K562 (cell line): ENCODE data around the gene OR52E2. TPM values are rescaled to one million over a fixed set of nuclear protein-coding genes. Genes with fewer than 3 reads are reported as not detected.

Source experiments
- ATAC-seq: fragments of 200-7000 bp; cut with Tn5 transposase; 3 replicates; pipeline ENCODE4 v1.9.1; 2020; ENCODE audit warnings: moderate library complexity
- BruUV-seq: library from RNA; stranded (reverse); fragments of 400-500 nt; replicated peaks from 2 replicates; lab custom pipeline; 2021; lab: Mats Ljungman, UMichigan
- CTCF ChIA-PET: fragments of 300-600 bp; formaldehyde crosslinking; extraction: SDS; loops from one replicate; lab custom pipeline; 2021; ENCODE audit warnings: low intra/inter-chr PET ratio; lab: Yijun Ruan, JAX
- POLR2A ChIA-PET: fragments of 300-600, 350-650 bp; sonication (Branson Sonifier 250); formaldehyde crosslinking; extraction: SDS; loops from one replicate; lab custom pipeline; 2021; ENCODE audit warnings: antibody characterized with exemption, inconsistent platforms; lab: Yijun Ruan, JAX
- DNase-seq, 4 experiments: peaks; one replicate each; pipeline versions ENCODE4 v3.0.0 to v3.0.0-alpha.2; 2011 to 2018; ENCODE audit warnings: low spot score in 3 of 4, mixed read lengths in 3 of 4; ENCODE audit errors: extremely low read depth in 1 of 4
- FAIRE-seq: peaks from 2 replicates; lab custom pipeline; 2011; peaks lifted over from hg19 to GRCh38; lab: Jason Lieb, UNC
- H2AFZ ChIP-seq: 2 replicates; pipeline ENCODE4 v1.6.0; 2011; ENCODE audit warnings: low read depth, low read length, control low read depth, inconsistent platforms
- H3K27ac ChIP-seq: fragments of 200-600 bp; 3 replicates; pipeline ENCODE4 v1.8.0; 2011; ENCODE audit warnings: low read depth, mild to moderate bottlenecking, control low read depth, inconsistent platforms, low read length, moderate library complexity, mixed read lengths; ENCODE audit errors: extremely low read depth
- H3K27me3 ChIP-seq, 2 experiments: fragments of 300-600 bp in 1 of 2; 2 replicates in 1 of 2; 3 replicates in 1 of 2; pipeline versions ENCODE4 v1.6.0 to v1.8.0; 2011; ENCODE audit warnings: inconsistent platforms in 2 of 2, low read length in 2 of 2, mild to moderate bottlenecking in 1 of 2, mixed read lengths in 1 of 2, moderate library complexity in 1 of 2; ENCODE audit not compliant: control insufficient read depth in 2 of 2, insufficient read depth in 2 of 2
- H3K36me3 ChIP-seq: fragments of 300-600 bp; 3 replicates; pipeline ENCODE4 v1.8.0; 2011; ENCODE audit warnings: mild to moderate bottlenecking, low read length, inconsistent platforms; ENCODE audit not compliant: control insufficient read depth, insufficient read depth
- H3K4me1 ChIP-seq, 2 experiments: fragments of 200-600 bp in 1 of 2; replicated peaks in 1 of 2; 2 replicates in 1 of 2; 3 replicates in 1 of 2; pipeline versions ENCODE4 v1.5.1 to v1.8.0; 2011; ENCODE audit warnings: inconsistent platforms in 2 of 2, low read length in 2 of 2, mild to moderate bottlenecking in 1 of 2, mixed read lengths in 1 of 2, moderate library complexity in 1 of 2; ENCODE audit not compliant: control insufficient read depth in 2 of 2, insufficient read depth in 2 of 2
- H3K4me2 ChIP-seq: 2 replicates; pipeline ENCODE4 v1.6.1; 2011; ENCODE audit warnings: low read length, control low read depth, inconsistent platforms, mixed read lengths; ENCODE audit not compliant: insufficient read depth
- H3K4me3 ChIP-seq: fragments of 200-600 bp; sonication (generic), shearing (Covaris generic); 2 replicates; pipeline ENCODE4 v1.5.1; 2016; ENCODE audit warnings: control low read depth, inconsistent platforms
- H3K79me2 ChIP-seq: fragments of 200-600 bp; 3 replicates; pipeline ENCODE4 v1.8.0; 2011; ENCODE audit warnings: low read length, inconsistent platforms; ENCODE audit not compliant: control insufficient read depth, insufficient read depth
- H3K9ac ChIP-seq, 2 experiments: 2 replicates each; pipeline versions ENCODE4 v1.6.0 to v1.6.1; 2011; ENCODE audit warnings: low read depth in 2 of 2, low read length in 2 of 2, control low read depth in 1 of 2, inconsistent platforms in 1 of 2, mild to moderate bottlenecking in 1 of 2, mixed read lengths in 1 of 2; ENCODE audit not compliant: insufficient read depth in 1 of 2
- H3K9me1 ChIP-seq: one replicate; pipeline ENCODE4 v1.6.0; 2011; ENCODE audit warnings: inconsistent platforms, mild to moderate bottlenecking, low read length, moderate library complexity; ENCODE audit not compliant: control insufficient read depth, insufficient read depth
- H3K9me3 ChIP-seq: replicated peaks from 2 replicates; pipeline ENCODE4 v1.5.1; 2011; ENCODE audit warnings: low read depth, low read length, inconsistent platforms; ENCODE audit not compliant: control insufficient read depth, insufficient read depth
- H4K20me1 ChIP-seq: replicated peaks from 2 replicates; pipeline ENCODE4 v1.6.1; 2011; ENCODE audit warnings: low read length, inconsistent platforms, mixed read lengths; ENCODE audit not compliant: control insufficient read depth, insufficient read depth
- C11orf30 ChIP-seq: fragments of 450-650 bp; IDR thresholded peaks from 2 replicates; pipeline ENCODE4 v1.6.1; 2016; ENCODE audit warnings: low read depth, mild to moderate bottlenecking
- JUN ChIP-seq, 2 experiments: sonication (generic) in 1 of 2; formaldehyde crosslinking in 1 of 2; IDR thresholded peaks; 2 replicates each; pipeline versions ENCODE4 v1.6.1 to v1.8.0; 2012 to 2022; ENCODE audit warnings: borderline replicate concordance in 2 of 2, mild to moderate bottlenecking in 2 of 2, improper control_type of control experiment in 1 of 2, low read depth in 1 of 2, low read length in 1 of 2, missing genetic modification reagents in 1 of 2
- MAFF ChIP-seq: IDR thresholded peaks from 2 replicates; pipeline ENCODE4 v1.6.1; 2012; ENCODE audit warnings: low read length, improper control_type of control experiment
- MAFG ChIP-seq: fragments of 450-650 bp; conservative IDR thresholded peaks from 2 replicates; pipeline ENCODE4 v1.6.1; 2016; ENCODE audit warnings: missing genetic modification characterization, missing compliant biosample characterization
- MAFK ChIP-seq: IDR thresholded peaks from 2 replicates; pipeline ENCODE4 v1.6.1; 2011; ENCODE audit warnings: low read length, improper control_type of control experiment
- PPARD ChIP-seq: fragments of 250-450 bp; sonication (Bioruptor Pico); IDR thresholded peaks from 2 replicates; pipeline ENCODE4 v1.8.0; 2022; ENCODE audit warnings: inconsistent platforms, mild to moderate bottlenecking, moderate library complexity
- SMAD2 ChIP-seq: fragments of 150-350 bp; IDR thresholded peaks from 2 replicates; pipeline ENCODE4 v1.6.1; 2014; ENCODE audit warnings: low read depth, mild to moderate bottlenecking, low read length
- THRAP3 ChIP-seq: fragments of 450-650 bp; IDR thresholded peaks from 2 replicates; pipeline ENCODE4 v1.6.1; 2016; ENCODE audit warnings: mild to moderate bottlenecking, inconsistent platforms, borderline replicate concordance
- ZNF316 ChIP-seq: fragments of 450-650 bp; IDR thresholded peaks from 2 replicates; pipeline ENCODE4 v1.6.1; 2016
- ZNF644 ChIP-seq: fragments of 200-800 bp; sonication (Bioruptor generic); IDR thresholded peaks from 2 replicates; pipeline ENCODE4 v1.6.1; 2016; ENCODE audit warnings: low read depth, missing genetic modification characterization, missing compliant biosample characterization
- WGBS: fragments of 100-300 bp; shearing (Covaris generic); methylation state at CpG from one replicate; pipeline ENCODE4 v1.1.6; 2016; ENCODE audit warnings: low coverage, mixed read lengths; ENCODE audit not compliant: insufficient coverage; ENCODE audit errors: missing lambda C conversion rate; 5-methylcytosine and 5-hydroxymethylcytosine counted together
- in situ Hi-C: fragments of 300-500 bp; cut with MboI; formaldehyde crosslinking; loops from 4 replicates; pipeline ENCODE4 v1.15.0; 2018; ENCODE audit warnings: inconsistent platforms, mixed read lengths
- intact Hi-C: fragments of 100-400 bp; cut with micrococcal nuclease; formaldehyde crosslinking; loops from 2 replicates; pipeline ENCODE4 v1.14.2; 2022
- polyA plus RNA-seq, 8 experiments: library from polyadenylated mRNA; depleted of rRNA in 4 of 8; stranded (reverse) in 5 of 8; unstranded in 3 of 8; fragments of >200 nt; fragmentation: Nextera tagmentation in 2 of 8; fragmentation: Illumina TruSeq in 1 of 8; extraction: Ambion mirVana in 2 of 8; extraction: Trizol in 1 of 8; gene quantifications; 2 replicates each; pipeline versions ENCODE4 v1.2.1 to v1.2.3, GENCODE V29; 2011 to 2014; ENCODE audit warnings: inconsistent platforms in 1 of 8, missing spikeins in 1 of 8
- total RNA-seq, 7 experiments: library from RNA; depleted of rRNA in 6 of 7; stranded (reverse); fragments of >200 nt in 6 of 7; fragmentation: Illumina TruSeq in 2 of 7; extraction: Trizol in 2 of 7; gene quantifications; 2 replicates each; pipeline versions ENCODE4 v1.2.1 to v1.2.3, GENCODE V29; 2011 to 2021; ENCODE audit warnings: low replicate concordance in 1 of 7
- TF ChIP-seq, protein P1 (sequence below), 2 experiments: fragments of 150-350 bp in 1 of 2; IDR thresholded peaks; 2 replicates each; pipeline ENCODE4 v1.6.1; 2012 to 2016; ENCODE audit warnings: low read depth in 2 of 2, low read length in 2 of 2, mild to moderate bottlenecking in 1 of 2, moderate library complexity in 1 of 2

OR52E2 gene
- total and polyA plus RNA-seq, 9 of the 15 experiments (the other 6 are each of a cell fraction or from before 2014, with no cell fraction given), result not detected

DNA sequence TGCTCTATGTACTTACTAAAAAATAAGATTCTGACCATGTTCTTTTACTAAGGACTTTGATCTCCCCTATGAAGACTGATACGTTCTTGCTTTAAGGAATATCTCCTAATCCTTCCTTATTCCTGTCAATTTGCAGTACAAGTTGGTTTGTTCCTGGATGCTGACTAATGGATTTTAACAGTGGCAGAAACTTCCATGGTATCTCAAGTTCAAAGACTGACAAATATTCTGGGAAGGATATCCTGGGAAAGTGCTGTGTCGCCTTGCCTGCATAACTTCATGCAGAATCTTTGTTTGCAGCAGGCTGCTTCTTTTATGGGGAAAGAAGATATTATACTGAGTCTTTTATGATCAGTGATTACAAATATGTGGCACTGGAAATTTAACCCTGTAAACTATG is 21.5 kb downstream of the OR52E2 start:
- Histone ChIP-seq H3K4me2 (no peak overlapping the region), H3K4me3 (no peak overlapping the region), H4K20me1 (no peaks in the 10 kb centered on the region), H3K9me1 (no peaks in the 10 kb centered on the region), H3K4me1 (no peaks in the 10 kb centered on the region), H3K36me3 (no peaks in the 10 kb centered on the region), H3K9ac (no peak overlapping the region), H3K27ac (no peak overlapping the region), H3K79me2 (no peaks in the 10 kb centered on the region), H3K9me3 (no peaks in the 10 kb centered on the region), H3K27me3 (peaks cover 2 to 5% of the 10 kb centered on the region in 2 experiments; a peak in 2 of 5 replicates), H2AFZ (peak overlapping the region; percentile 19; the same call in 1 of the 2 replicates)
- ChIA-PET POLR2A (no interaction called here), CTCF (no interaction called here)
- BruUV-seq, result no TSS peak
- 0% methylated on average over 2 of the region's 2 CpGs for WGBS
- in situ Hi-C loops, result no loop called here
- no peak for TF ChIP-seq ZNF644 (tag)
- no peak for TF ChIP-seq PPARD
- TF ChIP-seq MAFG (tag), result peak; percentile 56
- TF ChIP-seq, protein P1, sequence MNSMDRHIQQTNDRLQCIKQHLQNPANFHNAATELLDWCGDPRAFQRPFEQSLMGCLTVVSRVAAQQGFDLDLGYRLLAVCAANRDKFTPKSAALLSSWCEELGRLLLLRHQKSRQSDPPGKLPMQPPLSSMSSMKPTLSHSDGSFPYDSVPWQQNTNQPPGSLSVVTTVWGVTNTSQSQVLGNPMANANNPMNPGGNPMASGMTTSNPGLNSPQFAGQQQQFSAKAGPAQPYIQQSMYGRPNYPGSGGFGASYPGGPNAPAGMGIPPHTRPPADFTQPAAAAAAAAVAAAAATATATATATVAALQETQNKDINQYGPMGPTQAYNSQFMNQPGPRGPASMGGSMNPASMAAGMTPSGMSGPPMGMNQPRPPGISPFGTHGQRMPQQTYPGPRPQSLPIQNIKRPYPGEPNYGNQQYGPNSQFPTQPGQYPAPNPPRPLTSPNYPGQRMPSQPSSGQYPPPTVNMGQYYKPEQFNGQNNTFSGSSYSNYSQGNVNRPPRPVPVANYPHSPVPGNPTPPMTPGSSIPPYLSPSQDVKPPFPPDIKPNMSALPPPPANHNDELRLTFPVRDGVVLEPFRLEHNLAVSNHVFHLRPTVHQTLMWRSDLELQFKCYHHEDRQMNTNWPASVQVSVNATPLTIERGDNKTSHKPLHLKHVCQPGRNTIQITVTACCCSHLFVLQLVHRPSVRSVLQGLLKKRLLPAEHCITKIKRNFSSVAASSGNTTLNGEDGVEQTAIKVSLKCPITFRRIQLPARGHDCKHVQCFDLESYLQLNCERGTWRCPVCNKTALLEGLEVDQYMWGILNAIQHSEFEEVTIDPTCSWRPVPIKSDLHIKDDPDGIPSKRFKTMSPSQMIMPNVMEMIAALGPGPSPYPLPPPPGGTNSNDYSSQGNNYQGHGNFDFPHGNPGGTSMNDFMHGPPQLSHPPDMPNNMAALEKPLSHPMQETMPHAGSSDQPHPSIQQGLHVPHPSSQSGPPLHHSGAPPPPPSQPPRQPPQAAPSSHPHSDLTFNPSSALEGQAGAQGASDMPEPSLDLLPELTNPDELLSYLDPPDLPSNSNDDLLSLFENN (IDR thresholded peaks at IDR 0.05; ENCODE audit: low read depth in 2 of 2, low read length in 2 of 2), result no peak
- peak; percentile 72 for TF ChIP-seq ZNF316
- peak; percentile 49; the same call in 1 of the 2 replicates for TF ChIP-seq MAFK
- TF ChIP-seq SMAD2, result no peak
- TF ChIP-seq MAFF, result peak; percentile 70
- TF ChIP-seq C11orf30, result peak; percentile 66
- TF ChIP-seq JUN (IDR thresholded peaks at IDR 0.05; ENCODE audit: borderline replicate concordance, low read depth, low read length), result no peak
- no peak for TF ChIP-seq JUN (CRISPR knock-in tag; IDR thresholded peaks at IDR 0.05; ENCODE audit: borderline replicate concordance)
- TF ChIP-seq THRAP3, result no peak
- intact Hi-C loops, result no loop called here
- no peak for FAIRE-seq
- no peak for ATAC-seq
- no peak for DNase-seq
